ENCODE measurements around the gene BICDL2. TPM values are rescaled to one million over a fixed set of nuclear protein-coding genes. Genes with fewer than 3 reads are reported as not detected.
A peak's percentile ranks its signal among the peaks of the same experiment; 100 is the strongest.

BICDL2 gene
- total RNA-seq, 1 experiment from 2014 or later = not detected

GRCh38 chr16:3059041-3059722, 22.4 kb upstream of the BICDL2 start:
- Histone ChIP-seq H3K36me3 (ENCODE audit: insufficient read depth, low read length, poor library complexity, severe bottlenecking) (no peaks in the 10 kb centered on the region), H3K4me3 (ENCODE audit: low read depth, low read length, poor library complexity, severe bottlenecking) (peak overlapping the region; percentile 93), H3K27me3 (replicated peaks; ENCODE audit: insufficient read depth, low read depth, low read length, poor library complexity) (no peaks in the 10 kb centered on the region), H3K4me1 (ENCODE audit: insufficient read depth, low read length, poor library complexity, severe bottlenecking) (peaks cover 5% of the 10 kb centered on the region), H3K9me3 (ENCODE audit: low read depth, low read length, poor library complexity, severe bottlenecking) (no peaks in the 10 kb centered on the region), H3K27ac (ENCODE audit: low read depth, low read length, poor library complexity, severe bottlenecking) (peak overlapping the region; percentile 88)
- intact Hi-C loops (cut with micrococcal nuclease; ENCODE audit: unreplicated experiment) = loop anchor here (10.0 kb wide), 1 partner anchor 96 kb away; no protein-coding TSS in a partner anchor
- peak; percentile 87 for DNase-seq (ENCODE audit: low spot score)
- POLR2A ChIA-PET (ENCODE audit: low non-redundant PET) = no interaction called here
- BruUV-seq (replicated peaks) = no TSS peak
- CTCF ChIA-PET = interaction anchor here (0.6 to 1.0 kb wide), 5 partner anchors 27 to 70 kb away, joined by 3 to 10 read pairs (median 5); partner anchors contain the start of genes HCFC1R1 and THOC6
- TF ChIP-seq CTCF (conservative IDR thresholded peaks at IDR 0.05; ENCODE audit: low read depth, low read length) (peak; percentile 69), EZH2 (IDR thresholded peaks at IDR 0.05; ENCODE audit: borderline replicate concordance, low read depth, low read length, poor library complexity, severe bottlenecking) (no peak)

GRCh38 chr16:3058139-3059030, 21.6 kb upstream of the BICDL2 start:
- no peak for TF ChIP-seq EZH2 (IDR thresholded peaks at IDR 0.05; ENCODE audit: borderline replicate concordance, low read depth, low read length, poor library complexity, severe bottlenecking)
- no peak for TF ChIP-seq CTCF (conservative IDR thresholded peaks at IDR 0.05; ENCODE audit: low read depth, low read length)
- no TSS peak for BruUV-seq (replicated peaks)
- Histone ChIP-seq H3K4me3 (ENCODE audit: low read depth, low read length, poor library complexity, severe bottlenecking) (peak overlapping the region; percentile 93), H3K27ac (ENCODE audit: low read depth, low read length, poor library complexity, severe bottlenecking) (peak overlapping the region; percentile 88), H3K36me3 (ENCODE audit: insufficient read depth, low read length, poor library complexity, severe bottlenecking) (no peaks in the 10 kb centered on the region), H3K27me3 (replicated peaks; ENCODE audit: insufficient read depth, low read depth, low read length, poor library complexity) (no peaks in the 10 kb centered on the region), H3K4me1 (ENCODE audit: insufficient read depth, low read length, poor library complexity, severe bottlenecking) (peaks cover 5% of the 10 kb centered on the region), H3K9me3 (ENCODE audit: low read depth, low read length, poor library complexity, severe bottlenecking) (no peaks in the 10 kb centered on the region)
- DNase-seq (ENCODE audit: low spot score) = peak; percentile 37
- POLR2A ChIA-PET (ENCODE audit: low non-redundant PET) = no interaction called here
- intact Hi-C loops (cut with micrococcal nuclease; ENCODE audit: unreplicated experiment) = loop anchor here (10.0 kb wide), 1 partner anchor 96 kb away; no protein-coding TSS in a partner anchor
- CTCF ChIA-PET = interaction anchor here (0.6 to 1.0 kb wide), 6 partner anchors 11 to 93 kb away, joined by 3 to 12 read pairs (median 6); partner anchors contain the start of genes HCFC1R1 and THOC6

- ChIA-PET CTCF (no interaction called here), POLR2A (ENCODE audit: low non-redundant PET) (no interaction called here)
- Histone ChIP-seq H3K4me1 (ENCODE audit: insufficient read depth, low read length, poor library complexity, severe bottlenecking) (peaks cover 5% of the 10 kb centered on the region), H3K9me3 (ENCODE audit: low read depth, low read length, poor library complexity, severe bottlenecking) (no peaks in the 10 kb centered on the region), H3K27me3 (replicated peaks; ENCODE audit: insufficient read depth, low read depth, low read length, poor library complexity) (no peaks in the 10 kb centered on the region), H3K36me3 (ENCODE audit: insufficient read depth, low read length, poor library complexity, severe bottlenecking) (no peaks in the 10 kb centered on the region), H3K4me3 (ENCODE audit: low read depth, low read length, poor library complexity, severe bottlenecking) (no peak overlapping the region), H3K27ac (ENCODE audit: low read depth, low read length, poor library complexity, severe bottlenecking) (no peak overlapping the region)
- no TSS peak for BruUV-seq (replicated peaks)
- no peak for TF ChIP-seq CTCF (conservative IDR thresholded peaks at IDR 0.05; ENCODE audit: low read depth, low read length)
- no peak for TF ChIP-seq EZH2 (IDR thresholded peaks at IDR 0.05; ENCODE audit: borderline replicate concordance, low read depth, low read length, poor library complexity, severe bottlenecking)
- DNase-seq (ENCODE audit: low spot score) = no peak
- intact Hi-C loops (cut with micrococcal nuclease; ENCODE audit: unreplicated experiment) = loop anchor here (10.0 kb wide), 1 partner anchor 97 kb away; no protein-coding TSS in a partner anchor
Measured at GRCh38 chr16:3057181-3058138, 20.7 kb upstream of the BICDL2 start.

All from A673 (cell line).